Activated CD4-positive, alpha-beta T cell treated with anti-CD3 and anti-CD28 coated beads, Interleukin-10, Interleukin-2, amounts not matched to agents 100 ng/mL and 50 ng/mL, durations not matched to agents 16 hours and 8 hours (primary cell): ENCODE measurements around the gene MYO3B.

ENCODE experiments used
- DNase-seq: peaks from one replicate; pipeline ENCODE4 v3.0.0-alpha.2; 2020

The MYO3B gene

GRCh38 chr2:170161516-170162270, 16.3 kb upstream of the MYO3B start:
- no peak for DNase-seq

- DNase-seq = no peak
Measured at GRCh38 chr2:170162271-170162632, 15.7 kb upstream of the MYO3B start.

- no peak for DNase-seq
Measured at GRCh38 chr2:170163411-170164065, 14.4 kb upstream of the MYO3B start.

GRCh38 chr2:170165129-170165528, 12.8 kb upstream of the MYO3B start:
- no peak for DNase-seq

- DNase-seq = no peak
Measured at GRCh38 chr2:170166735-170167134, 11.2 kb upstream of the MYO3B start.

GRCh38 chr2:170170281-170171040, 7.5 kb upstream of the MYO3B start:
- DNase-seq = no peak

GRCh38 chr2:170176212-170176611, 1.7 kb upstream of the MYO3B start:
- DNase-seq = no peak

GRCh38 chr2:170180031-170180566, 2.2 kb downstream of the MYO3B start:
- peak; percentile 22 for DNase-seq

- DNase-seq = no peak
Measured at GRCh38 chr2:170181602-170182001, 3.7 kb downstream of the MYO3B start.

- no peak for DNase-seq
Measured at GRCh38 chr2:170185319-170185718, 7.4 kb downstream of the MYO3B start.

- DNase-seq = no peak
Measured at GRCh38 chr2:170189757-170190156, 11.8 kb downstream of the MYO3B start.

GRCh38 chr2:170190172-170190571, 12.2 kb downstream of the MYO3B start:
- DNase-seq = no peak

GRCh38 chr2:170191166-170191866, 13.4 kb downstream of the MYO3B start:
- DNase-seq = no peak

- no peak for DNase-seq
Measured at GRCh38 chr2:170196963-170197362, 19.0 kb downstream of the MYO3B start.

GRCh38 chr2:170201275-170201674, 23.3 kb downstream of the MYO3B start:
- DNase-seq = no peak

- no peak for DNase-seq
Measured at GRCh38 chr2:170201734-170202393, 23.9 kb downstream of the MYO3B start.

GRCh38 chr2:170202437-170202836, 24.5 kb downstream of the MYO3B start:
- DNase-seq = no peak

- no peak for DNase-seq
Measured at GRCh38 chr2:170204298-170204951, 26.5 kb downstream of the MYO3B start.

GRCh38 chr2:170206246-170206645, 28.3 kb downstream of the MYO3B start:
- no peak for DNase-seq

GRCh38 chr2:170206805-170207407, 29.0 kb downstream of the MYO3B start:
- DNase-seq = no peak

- no peak for DNase-seq
Measured at GRCh38 chr2:170207901-170208300, 30.0 kb downstream of the MYO3B start.
